Measurements from ENCODE around the gene TMTC1. TPM values are rescaled to one million over a fixed set of nuclear protein-coding genes. Genes with fewer than 3 reads are reported as not detected.

The TMTC1 gene
- total and polyA plus RNA-seq, 2 experiments from 2014 or later = 6.8 to 14.0 TPM

GRCh38 chr12:29537298-29537697 lies 246.4 kb downstream of the TMTC1 start:
- 86% methylated on average over 2 of the region's 2 CpGs for WGBS (ENCODE audit: low lambda C conversion rate, missing lambda C conversion rate)
- H3K4me1 ChIP-seq (ENCODE audit: insufficient read depth) = no peaks in the 10 kb centered on the region
- H4K20me1 ChIP-seq (ENCODE audit: insufficient read depth, poor library complexity, severe bottlenecking) = no peaks in the 10 kb centered on the region
- H3K27ac ChIP-seq = no peak overlapping the region
- H2AFZ ChIP-seq = no peak overlapping the region
- H3K4me2 ChIP-seq = no peak overlapping the region
- DNase-seq (ENCODE audit: low spot score) = no peak
- H3K79me2 ChIP-seq = no peaks in the 10 kb centered on the region
- H3K9me3 ChIP-seq (ENCODE audit: low read depth) = no peaks in the 10 kb centered on the region
- TF ChIP-seq EZH2 (IDR thresholded peaks at IDR 0.05; ENCODE audit: borderline replicate concordance) (no peak), CTCF (IDR thresholded peaks at IDR 0.05; ENCODE audit: poor library complexity) (no peak), EZH2phosphoT487 (IDR thresholded peaks at IDR 0.05; ENCODE audit: low read depth, severe bottlenecking, unreplicated experiment) (no peak)
- no peaks in the 10 kb centered on the region for H3K36me3 ChIP-seq (replicated peaks; ENCODE audit: insufficient read depth, low read depth)
- no peaks in the 10 kb centered on the region for H3K9me2 ChIP-seq (replicated peaks; ENCODE audit: insufficient read depth)
- H3K4me3 ChIP-seq = no peak overlapping the region
- H3K27me3 ChIP-seq = no peaks in the 10 kb centered on the region

DNA sequence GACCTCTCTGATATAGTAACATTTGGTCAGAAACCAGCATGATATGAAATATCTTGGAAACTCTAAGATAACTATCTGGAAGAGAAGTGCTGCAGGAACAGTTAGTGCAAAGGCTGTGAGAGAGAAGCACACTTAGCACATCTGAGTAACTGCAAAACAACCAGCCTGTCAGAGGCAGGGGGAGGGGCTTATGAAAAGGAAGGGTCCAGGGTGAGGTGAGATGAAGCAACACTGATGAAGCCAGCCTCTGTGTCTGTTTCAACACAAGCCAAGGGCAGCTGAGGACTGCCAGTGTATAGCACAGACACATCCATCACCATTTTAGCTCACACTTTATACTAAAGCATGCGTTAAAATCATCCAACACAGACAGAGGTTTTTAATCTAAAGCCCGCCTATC lies 248.8 kb downstream of the TMTC1 start:
- peak; percentile 20 for DNase-seq (ENCODE audit: low spot score)
- Histone ChIP-seq H3K36me3 (replicated peaks; ENCODE audit: insufficient read depth, low read depth) (no peaks in the 10 kb centered on the region), H3K4me2 (no peak overlapping the region), H3K4me3 (no peak overlapping the region), H3K27me3 (no peaks in the 10 kb centered on the region), H3K4me1 (ENCODE audit: insufficient read depth) (no peaks in the 10 kb centered on the region), H3K9me3 (ENCODE audit: low read depth) (no peaks in the 10 kb centered on the region), H4K20me1 (ENCODE audit: insufficient read depth, poor library complexity, severe bottlenecking) (no peaks in the 10 kb centered on the region), H3K27ac (no peak overlapping the region), H2AFZ (no peak overlapping the region), H3K9me2 (replicated peaks; ENCODE audit: insufficient read depth) (no peaks in the 10 kb centered on the region), H3K79me2 (no peaks in the 10 kb centered on the region)
- WGBS (ENCODE audit: low lambda C conversion rate, missing lambda C conversion rate) = 90% methylated on average over 2 of the region's 2 CpGs
- TF ChIP-seq CTCF (IDR thresholded peaks at IDR 0.05; ENCODE audit: poor library complexity) (no peak), EZH2phosphoT487 (IDR thresholded peaks at IDR 0.05; ENCODE audit: low read depth, severe bottlenecking, unreplicated experiment) (no peak), EZH2 (IDR thresholded peaks at IDR 0.05; ENCODE audit: borderline replicate concordance) (no peak)

GRCh38 chr12:29533815-29534489 lies 249.8 kb downstream of the TMTC1 start:
- no peaks in the 10 kb centered on the region for H3K79me2 ChIP-seq

More at GRCh38 chr12:29533815-29534489, 249.8 kb downstream of the TMTC1 start:
- Histone ChIP-seq H4K20me1 (ENCODE audit: insufficient read depth, poor library complexity, severe bottlenecking) (no peaks in the 10 kb centered on the region), H3K9me3 (ENCODE audit: low read depth) (no peaks in the 10 kb centered on the region), H3K36me3 (replicated peaks; ENCODE audit: insufficient read depth, low read depth) (no peaks in the 10 kb centered on the region), H3K27me3 (no peaks in the 10 kb centered on the region), H3K4me1 (ENCODE audit: insufficient read depth) (no peaks in the 10 kb centered on the region), H2AFZ (no peak overlapping the region), H3K4me3 (no peak overlapping the region), H3K27ac (no peak overlapping the region), H3K9me2 (replicated peaks; ENCODE audit: insufficient read depth) (no peaks in the 10 kb centered on the region), H3K4me2 (no peak overlapping the region)
- WGBS (ENCODE audit: low lambda C conversion rate, missing lambda C conversion rate) = 75% methylated on average over 4 of the region's 4 CpGs
- no peak for DNase-seq (ENCODE audit: low spot score)
- TF ChIP-seq CTCF (IDR thresholded peaks at IDR 0.05; ENCODE audit: poor library complexity) (no peak), EZH2 (IDR thresholded peaks at IDR 0.05; ENCODE audit: borderline replicate concordance) (no peak), EZH2phosphoT487 (IDR thresholded peaks at IDR 0.05; ENCODE audit: low read depth, severe bottlenecking, unreplicated experiment) (no peak)

Measured in hepatocyte (in vitro differentiated cells).